ENCODE measurements around the gene LAMP2.

GRCh38 chrX:120514236-120514635, 45.1 kb upstream of the LAMP2 start:
- no peak for TF ChIP-seq CTCF (IDR thresholded peaks at IDR 0.05)
- no peak for TF ChIP-seq POLR2AphosphoS5 (IDR thresholded peaks at IDR 0.05)
